ENCODE data around the gene POU3F1. TPM values are rescaled to one million over a fixed set of nuclear protein-coding genes. Genes with fewer than 3 reads are reported as not detected.

Gene POU3F1
- total and polyA plus RNA-seq, 9 donors = 0.04 to 0.53 (median 0.15) TPM; not detected in 4

- no peak for TF ChIP-seq CTCF (IDR thresholded peaks at IDR 0.05)
- no peak for TF ChIP-seq POLR2A (IDR thresholded peaks at IDR 0.05)
- no peak for TF ChIP-seq EP300 (IDR thresholded peaks at IDR 0.05)
- Histone ChIP-seq H3K4me3 (no peak overlapping the region), H3K9me3 (no peaks in the 10 kb centered on the region), H3K4me1 (ENCODE audit: insufficient read depth) (peaks cover 1% of the 10 kb centered on the region), H3K36me3 (no peaks in the 10 kb centered on the region), H3K27me3 (no peaks in the 10 kb centered on the region), H3K27ac (no peak overlapping the region)
- intact Hi-C loops (cut with DNase I) = no loop called here
- no peak for DNase-seq
- WGBS, 3 donors = 54 to 57% (median 57%) methylated on average over 3 of the region's 3 CpGs
These were observed 6.3 kb upstream of the POU3F1 start for GRCh38 chr1:38052750-38053415.

GRCh38 chr1:38051079-38051543, 4.5 kb upstream of the POU3F1 start:
- peaks cover 9% of the 10 kb centered on the region for H3K4me1 ChIP-seq (ENCODE audit: insufficient read depth)
- intact Hi-C loops (cut with DNase I) = no loop called here

GRCh38 chr1:38050397-38051078, 3.9 kb upstream of the POU3F1 start:
- intact Hi-C loops (cut with DNase I) = no loop called here
- H3K4me3 ChIP-seq = no peak overlapping the region
- DNase-seq = no peak
- TF ChIP-seq POLR2A (IDR thresholded peaks at IDR 0.05) = no peak
- TF ChIP-seq EP300 (IDR thresholded peaks at IDR 0.05) = no peak
- WGBS, 3 donors = 43 to 50% (median 48%) methylated on average over 10 to 13 of the region's 13 CpGs
- H3K27ac ChIP-seq = no peak overlapping the region
- H3K4me1 ChIP-seq (ENCODE audit: insufficient read depth) = peaks cover 11% of the 10 kb centered on the region
- no peaks in the 10 kb centered on the region for H3K36me3 ChIP-seq
- no peaks in the 10 kb centered on the region for H3K27me3 ChIP-seq
- no peaks in the 10 kb centered on the region for H3K9me3 ChIP-seq

More at GRCh38 chr1:38051079-38051543, 4.5 kb upstream of the POU3F1 start:
- Histone ChIP-seq H3K9me3 (no peaks in the 10 kb centered on the region), H3K27me3 (no peaks in the 10 kb centered on the region), H3K27ac (no peak overlapping the region), H3K4me3 (no peak overlapping the region), H3K36me3 (no peaks in the 10 kb centered on the region)
- no peak for DNase-seq
- no peak for TF ChIP-seq EP300 (IDR thresholded peaks at IDR 0.05)
- 39 to 49% (median 41%) methylated on average over 9 of the region's 9 CpGs for WGBS, 3 donors

- no peaks in the 10 kb centered on the region for H3K9me3 ChIP-seq
- peak overlapping the region; percentile 55 to 60 for H3K27ac ChIP-seq
- peaks cover 12% of the 10 kb centered on the region for H3K4me1 ChIP-seq (ENCODE audit: insufficient read depth)
- DNase-seq = no peak
- no peaks in the 10 kb centered on the region for H3K36me3 ChIP-seq
- H3K4me3 ChIP-seq = peak overlapping the region; percentile 52
- TF ChIP-seq CTCF (IDR thresholded peaks at IDR 0.05) = no peak
- no peak for TF ChIP-seq EP300 (IDR thresholded peaks at IDR 0.05)
- no peak for TF ChIP-seq POLR2A (IDR thresholded peaks at IDR 0.05)
- H3K27me3 ChIP-seq = peaks cover 4% of the 10 kb centered on the region
- 2 to 13% (median 3%) methylated on average over 29 to 34 of the region's 34 CpGs for WGBS, 3 donors
- intact Hi-C loops (cut with DNase I) = no loop called here
These were observed 1.1 kb upstream of the POU3F1 start for GRCh38 chr1:38047603-38048141.

- intact Hi-C loops (cut with DNase I) = no loop called here
- peak overlapping the region; percentile 55 to 60 for H3K27ac ChIP-seq
- no peaks in the 10 kb centered on the region for H3K36me3 ChIP-seq
- peaks cover 12% of the 10 kb centered on the region for H3K4me1 ChIP-seq (ENCODE audit: insufficient read depth)
- DNase-seq = peak; percentile 83 to 91 (median 88)
- peaks cover 4% of the 10 kb centered on the region for H3K27me3 ChIP-seq
- 0 to 1% (median 0%) methylated on average over 43 to 99 of the region's 99 CpGs for WGBS, 3 donors
- TF ChIP-seq POLR2A (IDR thresholded peaks at IDR 0.05) = no peak
- peak in 1 of 3 donors; percentile 10 for TF ChIP-seq CTCF (IDR thresholded peaks at IDR 0.05)
- peak overlapping the region; percentile 52 for H3K4me3 ChIP-seq
- H3K9me3 ChIP-seq = no peaks in the 10 kb centered on the region
These were observed 450 bp upstream of the POU3F1 start for GRCh38 chr1:38046884-38047602.

All from ovary (tissue), 9 donors.